Loucy (cell line): ENCODE results near the gene UBXN7.
"Not testable (repeated sequence)": the region's sequence is repeated elsewhere in the genome, so short reads cannot be mapped to it uniquely, and the experiment has no call there.

Experiments
- CTCF ChIP-seq: fragments of 200-600 bp; sonication (generic); conservative IDR thresholded peaks from 2 replicates; pipeline ENCODE4 v1.5.1; 2014; ENCODE audit warnings: mild to moderate bottlenecking, antibody characterized with exemption, low read length
- EZH2phosphoT487 ChIP-seq: fragments of 200-600 bp; IDR thresholded peaks from 2 replicates; pipeline ENCODE4 v1.6.1; 2018; ENCODE audit warnings: antibody characterized with exemption, mild to moderate bottlenecking, moderate library complexity, borderline replicate concordance

GRCh38 chr3:196462680-196463477 lies 30.7 kb upstream of the UBXN7 start:
- TF ChIP-seq CTCF, EZH2phosphoT487: not testable (repeated sequence)
